IPS-NIHi7 (cell line): ENCODE measurements around the gene SBNO2.

ENCODE experiments used
- DNase-seq: peaks from one replicate; pipeline ENCODE4 v3.0.0; 2012; ENCODE audit warnings: mixed read lengths; ENCODE audit errors: extremely low spot score

Gene SBNO2

GRCh38 chr19:1073063-1073955 lies 100.8 kb downstream of the SBNO2 start:
- DNase-seq = no peak

- no peak for DNase-seq
Measured at GRCh38 chr19:1072371-1073015, 101.6 kb downstream of the SBNO2 start.

- DNase-seq = peak; percentile 67
Measured at GRCh38 chr19:1070931-1071791, 102.9 kb downstream of the SBNO2 start.

GRCh38 chr19:1070576-1070930 lies 103.5 kb downstream of the SBNO2 start:
- peak; percentile 48 for DNase-seq

GRCh38 chr19:1069009-1069779 lies 104.9 kb downstream of the SBNO2 start:
- no peak for DNase-seq

GRCh38 chr19:1068009-1069001 lies 105.8 kb downstream of the SBNO2 start:
- no peak for DNase-seq

- no peak for DNase-seq
Measured at GRCh38 chr19:1067341-1067957, 106.6 kb downstream of the SBNO2 start.

- peak; percentile 57 for DNase-seq
Measured at GRCh38 chr19:1066748-1067340, 107.2 kb downstream of the SBNO2 start, which contains the start of gene ARHGAP45. TSS of gene ARHGAP45 (plus strand) at chr19:1067167. CDS start at chr19:1067406, 239 bp downstream.

- peak; percentile 40 for DNase-seq
Measured at GRCh38 chr19:1066251-1066747, 107.8 kb downstream of the SBNO2 start.

- peak; percentile 27 for DNase-seq
Measured at GRCh38 chr19:1065606-1066109, 108.4 kb downstream of the SBNO2 start.

- DNase-seq = peak; percentile 74
Measured at GRCh38 chr19:1064661-1065605, 109.1 kb downstream of the SBNO2 start.

GRCh38 chr19:1063909-1064660 lies 110.0 kb downstream of the SBNO2 start:
- DNase-seq = peak; percentile 78

- no peak for DNase-seq
Measured at GRCh38 chr19:1063030-1063908, 110.8 kb downstream of the SBNO2 start.

GRCh38 chr19:1062387-1063029 lies 111.6 kb downstream of the SBNO2 start:
- DNase-seq = peak; percentile 78

- DNase-seq = no peak
Measured at GRCh38 chr19:1061987-1062386, 112.1 kb downstream of the SBNO2 start.
